Liver (tissue), 9 donors: ENCODE measurements around the gene ENC1. TPM values are rescaled to one million over a fixed set of nuclear protein-coding genes. Genes with fewer than 3 reads are reported as not detected.

Experiments used
- DNase-seq: peaks from one replicate; pipeline ENCODE4 v3.0.0-alpha.2; 2017; ENCODE audit warnings: low spot score
- H3K27ac ChIP-seq, 2 donors: one replicate each; pipeline ENCODE4 v1.7.0; 2013; ENCODE audit warnings: inconsistent platforms in 2 of 2, low read length in 2 of 2, control low read depth in 1 of 2, low read depth in 1 of 2, mild to moderate bottlenecking in 1 of 2
- H3K27me3 ChIP-seq, 4 donors: one replicate each; pipeline versions ENCODE4 v1.6.1 to v1.7.0; 2013; ENCODE audit warnings: low read length in 3 of 4, inconsistent platforms in 1 of 4, mild to moderate bottlenecking in 1 of 4, moderate library complexity in 1 of 4; ENCODE audit not compliant: control insufficient read depth in 4 of 4, insufficient read depth in 4 of 4
- H3K36me3 ChIP-seq, 4 donors: one replicate each; pipeline versions ENCODE4 v1.6.1 to v1.7.0; 2013; ENCODE audit warnings: low read length in 3 of 4, mild to moderate bottlenecking in 3 of 4, low read depth in 1 of 4, moderate library complexity in 1 of 4; ENCODE audit not compliant: control insufficient read depth in 4 of 4, insufficient read depth in 3 of 4
- H3K4me1 ChIP-seq, 4 donors: one replicate each; pipeline versions ENCODE4 v1.6.1 to v1.7.0; 2013; ENCODE audit warnings: low read length in 3 of 4, mild to moderate bottlenecking in 3 of 4, moderate library complexity in 1 of 4; ENCODE audit not compliant: control insufficient read depth in 4 of 4, insufficient read depth in 4 of 4
- H3K4me3 ChIP-seq, 3 donors: one replicate each; pipeline versions ENCODE4 v1.6.1 to v1.7.0; 2013; ENCODE audit warnings: low read length in 3 of 3, control low read depth in 1 of 3, low read depth in 1 of 3, mild to moderate bottlenecking in 1 of 3
- H3K9ac ChIP-seq, 2 donors: one replicate each; pipeline ENCODE4 v1.7.0; 2013; ENCODE audit warnings: low read length in 2 of 2, mild to moderate bottlenecking in 2 of 2, moderate library complexity in 2 of 2, control low read depth in 1 of 2, low read depth in 1 of 2
- H3K9me3 ChIP-seq, 4 donors: one replicate each; pipeline versions ENCODE4 v1.6.1 to v1.7.0; 2013; ENCODE audit warnings: low read length in 3 of 4; ENCODE audit not compliant: control insufficient read depth in 4 of 4
- ATF3 ChIP-seq: IDR thresholded peaks from 2 replicates; pipeline ENCODE4 v1.6.1; 2016; ENCODE audit warnings: antibody characterized with exemption
- CTCF ChIP-seq: fragments of 150-350 bp; IDR thresholded peaks from 2 replicates; pipeline ENCODE4 v1.5.1; 2017; ENCODE audit warnings: improper control_type of control experiment, low read depth, low read length; ENCODE audit not compliant: missing input control
- EGR1 ChIP-seq, 2 donors: IDR thresholded peaks; 2 replicates each; pipeline ENCODE4 v1.6.1; 2016 to 2018; ENCODE audit warnings: antibody characterized with exemption in 2 of 2, low read depth in 2 of 2
- FOXA1 ChIP-seq: IDR thresholded peaks from 2 replicates; pipeline ENCODE4 v1.6.1; 2016; ENCODE audit warnings: antibody characterized with exemption
- FOXA2 ChIP-seq: IDR thresholded peaks from 2 replicates; pipeline ENCODE4 v1.6.1; 2016; ENCODE audit warnings: antibody characterized with exemption
- GABPA ChIP-seq, 2 donors: IDR thresholded peaks in 1 of 2; conservative IDR thresholded peaks in 1 of 2; 2 replicates each; pipeline ENCODE4 v1.6.1; 2016; ENCODE audit warnings: antibody characterized with exemption in 2 of 2, mild to moderate bottlenecking in 1 of 2, moderate library complexity in 1 of 2
- HNF4A ChIP-seq, 2 donors: conservative IDR thresholded peaks; 2 replicates each; pipeline ENCODE4 v1.6.1; 2016; ENCODE audit warnings: antibody characterized with exemption in 2 of 2, mild to moderate bottlenecking in 2 of 2
- HNF4G ChIP-seq: IDR thresholded peaks from 2 replicates; pipeline ENCODE4 v1.6.1; 2016; ENCODE audit warnings: antibody characterized with exemption
- JUND ChIP-seq, 2 donors: IDR thresholded peaks; 2 replicates each; pipeline ENCODE4 v1.6.1; 2016; ENCODE audit warnings: antibody characterized with exemption in 2 of 2
- NR2F2 ChIP-seq: IDR thresholded peaks from 2 replicates; pipeline ENCODE4 v1.6.1; 2016; ENCODE audit warnings: antibody characterized with exemption
- RAD21 ChIP-seq, 2 donors: IDR thresholded peaks; 2 replicates each; pipeline ENCODE4 v1.6.1; 2016; ENCODE audit warnings: antibody characterized with exemption in 2 of 2, mild to moderate bottlenecking in 2 of 2
- RXRA ChIP-seq, 2 donors: IDR thresholded peaks; 2 replicates each; pipeline ENCODE4 v1.6.1; 2017 to 2018; ENCODE audit warnings: antibody characterized with exemption in 2 of 2, mild to moderate bottlenecking in 1 of 2
- SP1 ChIP-seq: IDR thresholded peaks from 2 replicates; pipeline ENCODE4 v1.6.1; 2018; ENCODE audit warnings: antibody characterized with exemption, mild to moderate bottlenecking
- TAF1 ChIP-seq: conservative IDR thresholded peaks from 2 replicates; pipeline ENCODE4 v1.6.1; 2016; ENCODE audit warnings: antibody characterized with exemption, mild to moderate bottlenecking
- YY1 ChIP-seq: IDR thresholded peaks from 2 replicates; pipeline ENCODE4 v1.6.1; 2016; ENCODE audit warnings: antibody characterized with exemption, mild to moderate bottlenecking
- ZBTB33 ChIP-seq: IDR thresholded peaks from 2 replicates; pipeline ENCODE4 v1.6.1; 2016; ENCODE audit warnings: antibody characterized with exemption
- WGBS: extraction: QIAGEN DNeasy Blood & Tissue Kit; methylation state at CpG from one replicate; pipeline ENCODE4 v1.1.7; 2013; 5-methylcytosine and 5-hydroxymethylcytosine counted together
- polyA plus RNA-seq, 2 donors: library from polyadenylated mRNA; stranded (reverse) in 1 of 2; unstranded in 1 of 2; fragments of 200-250 nt in 1 of 2; fragments of >200 nt in 1 of 2; fragmentation: Nextera tagmentation in 1 of 2; extraction: Ambion mirVana in 1 of 2; gene quantifications; one replicate each; pipeline versions ENCODE4 v1.2.1 to v1.2.3, GENCODE V29; 2013 to 2015
- total RNA-seq, 2 donors: library from RNA; depleted of rRNA; stranded (reverse); fragments of >200 nt; gene quantifications; one replicate each; pipeline ENCODE4 v1.2.3, GENCODE V29; 2014
- TF ChIP-seq, protein P1 (sequence below): IDR thresholded peaks from 2 replicates; pipeline ENCODE4 v1.6.1; 2016; ENCODE audit warnings: antibody characterized with exemption, mild to moderate bottlenecking
- TF ChIP-seq, protein P2 (sequence below): IDR thresholded peaks from 2 replicates; pipeline ENCODE4 v1.6.1; 2016; ENCODE audit warnings: antibody characterized with exemption
- donor health status: healthy.
- donor health status: healthy.
- donor health status: healthy.
- donor health status: healthy.
- donor health status: healthy.

Gene ENC1
- total and polyA plus RNA-seq, 4 donors, result 5.7 to 34.4 (median 13.8) TPM

DNA sequence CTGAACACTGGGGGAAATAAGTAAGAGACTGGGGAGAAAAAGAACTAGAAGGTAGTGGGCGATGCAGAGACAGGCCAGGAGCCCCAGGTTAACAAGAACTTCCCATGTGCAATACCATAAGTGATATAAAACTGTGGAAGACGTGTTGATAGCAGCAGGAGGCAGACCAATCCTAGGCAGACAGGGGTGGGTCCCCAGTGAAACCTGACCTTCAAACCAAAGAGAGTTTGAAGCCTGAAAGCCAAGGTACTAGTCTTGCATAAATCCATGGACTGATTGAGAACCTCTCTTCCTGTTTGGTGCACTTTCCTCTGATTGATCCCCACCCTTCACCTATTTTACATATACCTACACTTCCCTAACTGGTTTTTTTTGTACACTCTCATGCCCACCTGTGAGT, 29.3 kb upstream of the ENC1 start:
- Histone ChIP-seq H3K27ac (no peak overlapping the region), H3K9ac (no peak overlapping the region), H3K9me3 (no peaks in the 10 kb centered on the region), H3K36me3 (no peaks in the 10 kb centered on the region), H3K4me3 (no peak overlapping the region), H3K27me3 (no peaks in the 10 kb centered on the region), H3K4me1 (peaks cover 0 to 8% (median 4%) of the 10 kb centered on the region in 4 donors)
- TF ChIP-seq TAF1 (no peak), HNF4G (no peak), EGR1 (IDR thresholded peaks at IDR 0.05; ENCODE audit: low read depth in 2 of 2) (no peak), JUND (IDR thresholded peaks at IDR 0.05) (no peak), HNF4A (conservative IDR thresholded peaks at IDR 0.05) (no peak), FOXA2 (no peak), CTCF (no peak), RXRA (IDR thresholded peaks at IDR 0.05) (no peak), RAD21 (IDR thresholded peaks at IDR 0.05) (no peak), GABPA (IDR thresholded peaks at IDR 0.05 in 1 of 2, conservative IDR thresholded peaks at IDR 0.05 in 1 of 2) (no peak), ATF3 (no peak), NR2F2 (no peak), YY1 (no peak), ZBTB33 (no peak), FOXA1 (no peak)
- TF ChIP-seq, protein P1, sequence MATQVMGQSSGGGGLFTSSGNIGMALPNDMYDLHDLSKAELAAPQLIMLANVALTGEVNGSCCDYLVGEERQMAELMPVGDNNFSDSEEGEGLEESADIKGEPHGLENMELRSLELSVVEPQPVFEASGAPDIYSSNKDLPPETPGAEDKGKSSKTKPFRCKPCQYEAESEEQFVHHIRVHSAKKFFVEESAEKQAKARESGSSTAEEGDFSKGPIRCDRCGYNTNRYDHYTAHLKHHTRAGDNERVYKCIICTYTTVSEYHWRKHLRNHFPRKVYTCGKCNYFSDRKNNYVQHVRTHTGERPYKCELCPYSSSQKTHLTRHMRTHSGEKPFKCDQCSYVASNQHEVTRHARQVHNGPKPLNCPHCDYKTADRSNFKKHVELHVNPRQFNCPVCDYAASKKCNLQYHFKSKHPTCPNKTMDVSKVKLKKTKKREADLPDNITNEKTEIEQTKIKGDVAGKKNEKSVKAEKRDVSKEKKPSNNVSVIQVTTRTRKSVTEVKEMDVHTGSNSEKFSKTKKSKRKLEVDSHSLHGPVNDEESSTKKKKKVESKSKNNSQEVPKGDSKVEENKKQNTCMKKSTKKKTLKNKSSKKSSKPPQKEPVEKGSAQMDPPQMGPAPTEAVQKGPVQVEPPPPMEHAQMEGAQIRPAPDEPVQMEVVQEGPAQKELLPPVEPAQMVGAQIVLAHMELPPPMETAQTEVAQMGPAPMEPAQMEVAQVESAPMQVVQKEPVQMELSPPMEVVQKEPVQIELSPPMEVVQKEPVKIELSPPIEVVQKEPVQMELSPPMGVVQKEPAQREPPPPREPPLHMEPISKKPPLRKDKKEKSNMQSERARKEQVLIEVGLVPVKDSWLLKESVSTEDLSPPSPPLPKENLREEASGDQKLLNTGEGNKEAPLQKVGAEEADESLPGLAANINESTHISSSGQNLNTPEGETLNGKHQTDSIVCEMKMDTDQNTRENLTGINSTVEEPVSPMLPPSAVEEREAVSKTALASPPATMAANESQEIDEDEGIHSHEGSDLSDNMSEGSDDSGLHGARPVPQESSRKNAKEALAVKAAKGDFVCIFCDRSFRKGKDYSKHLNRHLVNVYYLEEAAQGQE, result no peak
- TF ChIP-seq, protein P2, sequence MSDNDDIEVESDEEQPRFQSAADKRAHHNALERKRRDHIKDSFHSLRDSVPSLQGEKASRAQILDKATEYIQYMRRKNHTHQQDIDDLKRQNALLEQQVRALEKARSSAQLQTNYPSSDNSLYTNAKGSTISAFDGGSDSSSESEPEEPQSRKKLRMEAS, result no peak
- 81% methylated on average over 2 of the region's 2 CpGs for WGBS
- no peak for DNase-seq

DNA sequence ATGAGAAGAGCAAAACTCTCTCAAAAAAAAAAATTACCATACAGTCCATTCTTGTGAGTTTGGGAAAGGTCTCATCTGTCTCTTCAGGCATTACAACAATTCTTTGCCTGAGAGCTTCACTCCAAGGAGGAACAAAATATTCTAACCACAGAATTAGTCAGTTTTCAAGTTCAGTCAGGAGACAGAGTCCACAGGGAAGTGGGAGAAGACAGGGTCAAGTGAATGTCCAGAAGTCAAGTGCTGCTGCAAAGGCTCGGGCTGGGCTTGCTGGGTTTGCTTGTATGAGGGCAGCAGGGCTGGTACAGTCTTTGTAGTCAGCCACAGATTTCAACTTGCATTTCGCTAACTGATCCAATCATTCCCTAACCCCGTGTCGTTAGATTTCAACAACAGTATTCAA, 26.9 kb upstream of the ENC1 start:
- DNase-seq, result no peak
- WGBS, result 91% methylated on average over 4 of the region's 4 CpGs
- H3K9me3 ChIP-seq, result no peaks in the 10 kb centered on the region
- TF ChIP-seq, protein P2, result no peak
- TF ChIP-seq FOXA1, result no peak
- no peak for TF ChIP-seq HNF4A (conservative IDR thresholded peaks at IDR 0.05)
- no peak for TF ChIP-seq ZBTB33
- TF ChIP-seq TAF1, result no peak
- no peak for TF ChIP-seq RXRA (IDR thresholded peaks at IDR 0.05)
- no peak for TF ChIP-seq FOXA2
- TF ChIP-seq EGR1 (IDR thresholded peaks at IDR 0.05; ENCODE audit: low read depth in 2 of 2), result no peak
- TF ChIP-seq RAD21 (IDR thresholded peaks at IDR 0.05), result no peak
- no peak for TF ChIP-seq SP1
- TF ChIP-seq CTCF, result no peak

More for the DNA sequence above, 26.9 kb upstream of the ENC1 start:
- H3K9ac ChIP-seq, result no peak overlapping the region
- H3K27ac ChIP-seq, result no peak overlapping the region
- no peaks in the 10 kb centered on the region for H3K27me3 ChIP-seq
- no peaks in the 10 kb centered on the region for H3K36me3 ChIP-seq
- H3K4me3 ChIP-seq, result no peak overlapping the region
- no peaks in the 10 kb centered on the region for H3K4me1 ChIP-seq
